HG03432 (cell line): ENCODE measurements around the gene CTSS.
"Not testable (repeated sequence)": the region's sequence is repeated elsewhere in the genome, so short reads cannot be mapped to it uniquely, and the experiment has no call there.

ENCODE experiments used
- ATAC-seq: cut with Tn5 transposase; IDR thresholded peaks from one replicate; pipeline ENCODE4 v1.9.1; 2021; ENCODE audit warnings: mild to moderate bottlenecking, moderate library complexity; ENCODE audit not compliant: unreplicated experiment

Gene CTSS

DNA sequence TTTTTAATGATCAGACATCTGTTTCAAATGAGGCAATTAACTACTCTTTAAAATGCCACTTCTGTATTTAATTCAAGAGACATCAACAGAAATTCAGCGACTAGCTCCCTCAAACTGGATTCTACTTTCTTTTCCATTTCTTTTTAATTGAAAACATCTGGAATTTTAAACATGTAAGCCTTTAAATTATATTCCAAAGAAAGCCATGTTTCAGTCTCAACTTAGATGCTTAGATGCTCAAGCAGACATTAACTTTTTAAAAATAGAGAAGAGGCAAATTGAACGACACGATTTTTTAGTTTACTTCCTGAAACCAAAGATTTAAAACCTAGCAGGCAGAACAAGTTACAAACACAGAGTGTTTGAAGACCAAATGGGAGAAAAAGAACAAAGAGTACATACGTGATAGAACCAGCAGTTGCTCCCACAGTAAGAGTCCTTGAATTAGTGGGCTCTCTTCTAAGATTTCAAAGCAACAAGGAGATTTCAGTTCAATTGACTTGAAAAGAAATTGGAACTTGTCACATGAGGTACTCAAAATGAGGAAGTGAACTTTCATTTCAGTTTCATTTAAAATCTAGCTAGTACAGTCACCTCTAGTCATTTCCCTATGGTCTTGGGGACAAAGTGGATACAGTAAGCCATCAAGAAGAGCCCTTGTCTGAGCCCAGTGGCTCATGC lies at the start of gene CTSS:
TSS of gene CTSS (minus strand) at position 483 of the 681 bp plus-strand sequence. CDS start 1,015 bp downstream, outside the sequence.
- peak; percentile 85 for ATAC-seq

DNA sequence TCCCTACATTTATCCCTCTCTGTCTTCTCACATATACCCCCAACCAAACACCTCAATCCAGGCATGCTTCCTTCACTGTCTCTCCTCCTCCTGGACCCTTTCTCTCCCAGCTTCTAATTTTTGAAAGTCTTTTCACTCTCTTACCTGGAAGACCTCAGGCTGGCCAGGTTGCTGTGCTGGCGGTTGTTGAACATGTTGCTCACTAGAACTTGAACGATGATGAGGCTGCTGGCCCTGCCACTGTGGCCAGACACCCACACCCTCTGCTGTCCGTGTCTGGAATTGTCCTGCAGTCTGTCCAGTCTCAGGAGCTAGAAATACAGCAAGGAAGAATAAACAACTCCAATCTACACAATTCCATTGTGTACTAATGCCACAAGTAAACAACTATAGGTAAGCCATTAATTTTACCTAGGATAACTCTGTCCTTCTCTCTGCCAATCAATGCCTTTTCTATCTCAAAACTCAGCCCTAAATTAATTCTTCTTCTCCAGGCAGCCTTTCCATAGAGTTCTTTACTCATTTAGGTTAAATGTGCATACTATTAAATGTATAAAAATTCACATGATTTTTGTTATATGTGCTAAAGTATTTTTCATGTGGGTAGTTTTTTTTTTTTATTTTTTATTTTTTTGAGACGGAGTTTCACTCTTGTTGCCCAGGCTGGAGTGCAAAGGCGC lies 47.6 kb upstream of the CTSS start:
- no peak for ATAC-seq

GRCh38 chr1:150810958-150811659 lies 45.5 kb upstream of the CTSS start:
- no peak for ATAC-seq

DNA sequence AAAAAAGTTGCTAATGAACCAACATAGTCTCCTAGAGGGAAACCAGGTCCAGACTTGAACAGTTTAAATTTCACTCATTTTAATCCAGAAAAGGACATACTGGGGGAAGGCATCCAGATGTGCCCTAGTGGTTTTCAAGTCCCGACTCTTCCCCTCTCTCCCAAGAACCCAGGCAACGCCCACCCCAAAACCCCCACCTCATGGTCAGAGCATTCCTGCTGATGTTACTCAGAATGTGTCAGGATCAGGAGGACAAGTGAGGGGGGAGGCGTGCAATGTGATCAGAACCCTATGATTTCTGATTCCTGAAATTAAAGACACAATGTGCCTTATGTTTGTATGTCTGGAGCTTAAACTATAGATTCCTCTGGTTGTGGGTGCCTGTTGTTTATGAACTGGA lies 44.1 kb upstream of the CTSS start:
- ATAC-seq = no peak

GRCh38 chr1:150808846-150809245 lies 43.3 kb upstream of the CTSS start:
- ATAC-seq = no peak

DNA sequence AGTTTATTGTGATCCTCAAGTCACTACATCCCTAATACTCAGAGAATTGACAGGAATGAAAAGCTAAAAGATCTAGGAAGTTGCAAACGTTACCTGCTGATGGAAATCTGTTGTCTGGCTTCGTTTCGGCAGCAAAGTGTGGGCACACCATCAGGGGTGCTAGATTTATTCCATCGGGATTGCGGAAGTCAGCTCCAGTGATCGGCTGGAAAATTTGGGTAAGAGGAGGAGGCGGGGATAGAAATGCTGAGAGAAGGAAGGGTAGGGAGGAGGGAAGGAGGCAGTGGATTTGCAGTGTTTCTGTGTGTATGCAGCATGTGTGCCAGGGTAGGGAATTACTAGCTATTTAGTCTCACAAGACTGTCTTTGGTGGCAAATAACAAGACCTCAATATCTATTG lies 42.5 kb upstream of the CTSS start, which contains the start of gene CTSK:
TSS of gene CTSK (minus strand) at position 140 of the 400 bp plus-strand sequence. CDS start 1,455 bp downstream, outside the sequence.
- ATAC-seq = no peak

- no peak for ATAC-seq
Measured at GRCh38 chr1:150807249-150808023, 41.9 kb upstream of the CTSS start.

GRCh38 chr1:150805899-150806298 lies 40.3 kb upstream of the CTSS start:
- no peak for ATAC-seq

GRCh38 chr1:150804671-150805070 lies 39.1 kb upstream of the CTSS start:
- ATAC-seq = no peak

DNA sequence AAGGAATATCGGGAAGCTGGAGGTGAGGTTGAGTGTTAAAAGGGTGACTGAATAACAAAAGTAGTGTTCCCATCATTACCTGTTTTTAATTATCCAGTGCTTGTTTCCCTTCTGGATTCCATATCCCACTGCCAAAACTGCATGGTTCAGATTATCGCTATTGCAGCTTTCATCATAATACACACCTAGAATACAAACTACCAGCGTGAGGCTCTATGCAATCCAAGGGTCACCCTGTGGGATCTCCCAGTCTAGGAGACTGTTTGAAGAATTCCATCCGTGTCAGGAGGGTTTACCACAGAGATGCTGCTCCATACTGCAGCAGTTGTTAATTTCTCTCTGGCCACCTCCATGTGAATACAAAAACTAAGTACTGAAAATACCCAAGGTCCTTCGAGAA lies 33.5 kb upstream of the CTSS start:
- no peak for ATAC-seq

- ATAC-seq = no peak
Measured at GRCh38 chr1:150798525-150798924, 32.9 kb upstream of the CTSS start.

DNA sequence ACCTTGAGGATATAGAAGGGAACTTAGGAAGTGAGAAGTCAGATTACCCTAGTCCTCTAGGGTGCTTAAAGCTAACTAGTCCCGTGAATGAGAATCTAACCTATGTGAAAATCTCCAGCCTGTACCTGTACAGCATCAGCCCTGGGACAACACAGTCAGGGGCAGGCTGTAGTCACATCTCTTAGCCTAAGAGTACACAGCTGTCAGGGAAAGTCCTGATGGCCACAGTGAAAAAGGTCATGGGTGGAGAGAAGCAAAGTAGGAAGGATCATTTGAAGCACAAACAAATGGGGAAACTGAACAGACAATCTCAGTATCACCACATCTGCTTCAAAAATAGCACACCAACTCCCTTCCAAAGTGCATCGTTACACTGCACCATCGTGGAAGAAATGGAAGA lies 30.8 kb upstream of the CTSS start:
- ATAC-seq = no peak

DNA sequence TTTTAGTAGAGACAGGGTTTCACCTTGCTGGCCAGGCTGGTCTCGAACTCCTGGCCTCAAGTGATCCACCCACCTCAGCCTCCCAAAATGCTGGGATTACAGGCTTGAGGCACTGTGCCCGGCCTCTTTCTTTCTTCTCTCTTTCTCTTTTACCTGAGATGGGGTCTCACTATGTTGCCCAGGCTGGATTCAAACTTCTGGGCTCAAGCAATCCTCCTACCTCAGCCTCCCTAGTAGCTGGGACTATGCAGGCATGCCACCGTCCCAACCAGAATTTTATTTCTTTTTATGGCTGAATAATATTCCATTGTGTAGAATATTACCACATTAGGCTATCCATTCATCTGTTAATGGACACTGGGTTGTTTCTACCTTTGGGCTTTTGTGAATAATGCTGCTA lies 28.2 kb upstream of the CTSS start:
- not testable (repeated sequence) for ATAC-seq

- ATAC-seq = no peak
Measured at GRCh38 chr1:150793221-150793620, 27.6 kb upstream of the CTSS start.

DNA sequence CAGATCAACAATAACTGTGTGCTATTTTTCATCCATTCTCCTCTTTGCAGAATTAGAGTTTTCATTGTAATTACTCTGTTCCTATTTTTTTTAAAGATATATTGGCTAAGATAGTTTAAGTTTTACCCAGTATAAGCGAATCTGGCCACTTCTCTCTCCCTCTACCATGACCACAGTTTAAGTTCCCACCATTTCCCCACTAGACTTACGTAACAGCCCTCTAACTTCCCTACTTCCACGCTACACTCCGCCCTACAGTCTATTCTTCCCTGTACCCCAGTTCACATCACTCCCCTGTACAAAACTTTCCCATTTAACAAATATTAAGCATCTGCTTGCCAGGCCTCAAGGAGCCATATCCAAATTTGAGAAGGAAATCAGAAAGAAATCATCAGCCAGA lies 26.0 kb upstream of the CTSS start:
- ATAC-seq = no peak

GRCh38 chr1:150789396-150789795 lies 23.8 kb upstream of the CTSS start:
- no peak for ATAC-seq

GRCh38 chr1:150788946-150789345 lies 23.4 kb upstream of the CTSS start:
- ATAC-seq = no peak

DNA sequence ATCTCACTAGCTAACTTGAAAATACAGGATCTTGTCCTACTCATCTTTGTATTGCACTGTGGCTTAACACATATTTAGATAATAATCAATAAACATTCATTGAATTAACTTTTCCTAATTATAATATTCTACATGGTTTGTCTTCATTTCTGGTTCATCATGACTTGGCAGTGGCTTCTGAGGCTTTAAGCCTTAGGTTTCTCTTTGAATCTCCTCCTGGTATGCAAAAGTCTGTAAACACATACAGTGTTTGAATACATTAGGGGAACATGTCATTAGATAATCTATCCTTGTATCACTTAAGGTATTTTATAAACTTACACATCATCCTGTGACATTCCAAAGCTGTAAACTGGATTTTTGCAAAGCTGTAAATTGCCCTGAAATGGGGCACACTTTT lies 21.9 kb upstream of the CTSS start:
- no peak for ATAC-seq

GRCh38 chr1:150780510-150780909 lies 14.9 kb upstream of the CTSS start:
- ATAC-seq = no peak

DNA sequence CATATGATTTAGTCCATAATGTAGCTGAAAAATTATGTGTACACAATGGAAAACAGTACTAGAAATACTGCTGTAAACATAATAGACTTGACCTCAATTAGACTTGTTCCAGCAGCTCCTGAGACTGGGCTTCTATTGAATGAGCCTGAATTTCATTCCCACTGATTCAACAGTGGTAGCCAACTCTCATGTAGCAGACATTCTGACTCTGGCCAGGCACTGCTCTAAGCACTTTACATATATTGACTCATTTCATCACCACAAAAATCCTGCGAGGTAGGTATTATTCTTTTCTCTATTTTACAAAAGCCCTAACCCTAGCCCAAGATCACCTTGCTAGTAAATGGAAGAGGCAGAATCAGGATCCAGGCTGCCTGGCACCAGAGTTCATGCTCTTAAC lies 12.8 kb upstream of the CTSS start:
- ATAC-seq = no peak

- no peak for ATAC-seq
Measured at GRCh38 chr1:150777544-150777943, 12.0 kb upstream of the CTSS start.
